ENCODE results near the gene SLC25A31. TPM values are rescaled to one million over a fixed set of nuclear protein-coding genes. Genes with fewer than 3 reads are reported as not detected.
A peak's percentile ranks its signal among the peaks of the same experiment; 100 is the strongest.

The SLC25A31 gene
- total and polyA plus RNA-seq, 10 of the 15 experiments (the other 5 are each of a cell fraction or from before 2014, with no cell fraction given) = not detected

- ChIA-PET POLR2A (no interaction called here), CTCF (interaction anchor here (0.6 kb wide), 1 partner anchor 15 kb away, joined by 4 read pairs; no protein-coding TSS in a partner anchor), SMC1A (ENCODE audit: uncharacterized antibody, unreplicated experiment) (interaction anchor here (0.8 to 1.7 kb wide), 2 partner anchors 8 to 15 kb away, joined by 3 to 5 read pairs; no protein-coding TSS in a partner anchor), RAD21 (ENCODE audit: unreplicated experiment) (no interaction called here)
- BruUV-seq (replicated peaks) = no TSS peak
- intact Hi-C loops (cut with micrococcal nuclease; ENCODE audit: unreplicated experiment) (no loop called here), in situ Hi-C loops (cut with MboI) (no loop called here)
- FAIRE-seq (no peak), ATAC-seq (peak; percentile 27), DNase-seq (ENCODE audit: low read depth, low spot score) (no peak)
- Histone ChIP-seq H3K9ac (ENCODE audit: control insufficient read depth, insufficient read depth, low read length) (no peak overlapping the region), H3K9me3 (replicated peaks; ENCODE audit: control insufficient read depth, insufficient read depth, low read length) (no peaks in the 10 kb centered on the region; the same call in 2 of the 3 replicates), H3K36me3 (ENCODE audit: control insufficient read depth in 2 of 2, insufficient read depth in 2 of 2, low read length in 1 of 2) (peaks cover 0 to 3% of the 10 kb centered on the region in 2 experiments; a peak in 1 of 4 replicates), H3K27me3 (replicated peaks in 1 of 2; ENCODE audit: control insufficient read depth in 2 of 2, insufficient read depth in 2 of 2, low read length in 1 of 2) (no peaks in the 10 kb centered on the region), H3K4me3 (no peak overlapping the region), H3K27ac (ENCODE audit: control insufficient read depth, insufficient read depth) (no peak overlapping the region), H4K20me1 (ENCODE audit: control insufficient read depth, insufficient read depth) (no peaks in the 10 kb centered on the region), H3K79me2 (ENCODE audit: control insufficient read depth, insufficient read depth, low read length) (peaks cover 48% of the 10 kb centered on the region), H3K4me1 (ENCODE audit: control insufficient read depth, insufficient read depth, low read length) (no peaks in the 10 kb centered on the region), H2AFZ (ENCODE audit: control insufficient read depth, low read depth, low read length) (no peak overlapping the region), H3K4me2 (ENCODE audit: control insufficient read depth, insufficient read depth) (no peak overlapping the region)
- TF ChIP-seq KLF5 (IDR thresholded peaks at IDR 0.05; ENCODE audit: partially characterized antibody) = no peak
- TF ChIP-seq EP300 (IDR thresholded peaks at IDR 0.05; ENCODE audit: borderline replicate concordance in 1 of 2, control insufficient read depth in 1 of 2, low read depth in 2 of 2, low read length in 2 of 2) = no peak
- TF ChIP-seq SRF (IDR thresholded peaks at IDR 0.05; ENCODE audit: low read depth in 2 of 2, low read length in 2 of 2) = no peak
- TF ChIP-seq EGR1 (IDR thresholded peaks at IDR 0.05; ENCODE audit: borderline replicate concordance in 1 of 2, low read depth in 2 of 2, low read length in 2 of 2) = no peak
- 40% methylated on average over 1 of the region's 1 CpG for WGBS (ENCODE audit: insufficient coverage, insufficient replicate concordance, low lambda C conversion rate, missing lambda C conversion rate)
Measured at GRCh38 chr4:127791391-127791790, 61.2 kb downstream of the SLC25A31 start.

DNA sequence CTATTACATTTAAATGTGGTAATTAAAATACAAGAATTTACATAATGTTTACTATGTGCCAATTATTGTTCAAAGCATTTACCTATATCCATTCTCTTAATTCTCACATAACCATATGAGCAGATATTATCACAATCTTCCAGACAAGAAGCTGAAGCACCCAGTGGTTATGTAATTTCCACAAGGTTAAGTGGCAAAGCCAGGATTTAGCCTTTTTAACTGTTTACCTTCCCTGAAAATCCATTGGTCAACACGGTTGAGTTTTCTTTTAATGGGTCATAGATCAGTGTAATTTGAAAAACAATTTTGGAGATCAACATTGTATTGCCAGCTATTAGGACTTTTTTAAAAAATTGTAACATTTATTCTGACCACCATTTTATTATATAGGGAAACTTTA, 63.3 kb downstream of the SLC25A31 start:
- WGBS (ENCODE audit: insufficient coverage, insufficient replicate concordance, low lambda C conversion rate, missing lambda C conversion rate) = 61% methylated on average over 1 of the region's 1 CpG
- H3K27ac ChIP-seq (ENCODE audit: control insufficient read depth, insufficient read depth) = no peak overlapping the region
- H3K36me3 ChIP-seq (ENCODE audit: control insufficient read depth in 2 of 2, insufficient read depth in 2 of 2, low read length in 1 of 2) = peaks cover 0 to 4% of the 10 kb centered on the region in 2 experiments; a peak in 2 of 4 replicates
- CTCF ChIA-PET = no interaction called here
- TF ChIP-seq CREM (IDR thresholded peaks at IDR 0.05; ENCODE audit: low read depth) (no peak), KLF5 (IDR thresholded peaks at IDR 0.05; ENCODE audit: partially characterized antibody) (no peak), CBFB (IDR thresholded peaks at IDR 0.05; ENCODE audit: low read depth) (no peak), E2F4 (IDR thresholded peaks at IDR 0.05; ENCODE audit: low read depth, low read length) (no peak), ATF3 (IDR thresholded peaks at IDR 0.05; ENCODE audit: borderline replicate concordance, extremely low read depth, low read depth, low read length) (no peak), YBX1 (IDR thresholded peaks at IDR 0.05) (no peak), TCF12 (IDR thresholded peaks at IDR 0.05; ENCODE audit: low read depth, low read length) (no peak)
- no peak overlapping the region for H3K9ac ChIP-seq (ENCODE audit: control insufficient read depth, insufficient read depth, low read length)
- no TSS peak for BruUV-seq (replicated peaks)
- no peaks in the 10 kb centered on the region for H3K27me3 ChIP-seq (replicated peaks in 1 of 2; ENCODE audit: control insufficient read depth in 2 of 2, insufficient read depth in 2 of 2, low read length in 1 of 2)
- no peak overlapping the region for H3K4me3 ChIP-seq
- no peaks in the 10 kb centered on the region for H3K4me1 ChIP-seq (ENCODE audit: control insufficient read depth, insufficient read depth, low read length)
- H2AFZ ChIP-seq (ENCODE audit: control insufficient read depth, low read depth, low read length) = no peak overlapping the region
- ATAC-seq = no peak
- intact Hi-C loops (cut with micrococcal nuclease; ENCODE audit: unreplicated experiment) = no loop called here
- SMC1A ChIA-PET (ENCODE audit: uncharacterized antibody, unreplicated experiment) = no interaction called here
- H3K4me2 ChIP-seq (ENCODE audit: control insufficient read depth, insufficient read depth) = no peak overlapping the region
- DNase-seq (ENCODE audit: low read depth, low spot score) = no peak
- no peaks in the 10 kb centered on the region for H4K20me1 ChIP-seq (ENCODE audit: control insufficient read depth, insufficient read depth)
- no peaks in the 10 kb centered on the region; the same call in 2 of the 3 replicates for H3K9me3 ChIP-seq (replicated peaks; ENCODE audit: control insufficient read depth, insufficient read depth, low read length)
- no peak for FAIRE-seq
- in situ Hi-C loops (cut with MboI) = no loop called here
- POLR2A ChIA-PET = interaction anchor here (0.6 kb wide), 1 partner anchor 121 kb away, joined by 4 read pairs; no protein-coding TSS in a partner anchor
- RAD21 ChIA-PET (ENCODE audit: unreplicated experiment) = no interaction called here
- peaks cover 34% of the 10 kb centered on the region for H3K79me2 ChIP-seq (ENCODE audit: control insufficient read depth, insufficient read depth, low read length)

All from GM12878 (cell line).